ENCODE data around the gene ARHGAP8.

GRCh38 chr22:44891791-44892190 is 139.4 kb downstream of the ARHGAP8 start:
- no peak for TF ChIP-seq EZH2 (IDR thresholded peaks at IDR 0.05; ENCODE audit: borderline replicate concordance, low read depth, low read length, severe bottlenecking)
- TF ChIP-seq POLR2A (IDR thresholded peaks at IDR 0.05; ENCODE audit: low read depth, low read length): no peak
- TF ChIP-seq CTCF (IDR thresholded peaks at IDR 0.05; ENCODE audit: extremely low read depth in 1 of 2, insufficient read depth in 1 of 2, low read depth in 1 of 2, low read length in 2 of 2): no peak
